Measurements from ENCODE around the gene CCDC9B.

DNA sequence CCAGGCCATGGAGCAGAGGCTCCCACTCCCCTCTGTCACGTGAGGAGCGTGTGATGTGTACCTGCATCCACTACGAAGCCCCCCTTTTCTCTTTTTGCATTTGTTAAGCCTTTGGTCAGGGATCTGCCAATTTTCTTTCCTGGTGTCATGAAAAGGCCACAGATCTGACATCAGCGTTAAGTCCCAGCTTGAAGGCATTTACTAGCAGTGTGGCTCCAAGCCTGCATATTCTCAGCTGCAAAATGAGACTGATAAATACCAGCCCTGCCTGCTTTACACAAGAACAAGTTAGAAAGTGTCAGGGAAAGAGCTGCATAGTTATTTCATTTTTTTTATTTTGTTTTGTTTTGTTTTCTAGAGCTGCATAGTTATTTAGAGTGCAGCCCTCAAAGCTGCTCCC, 55.6 kb downstream of the CCDC9B start:
- TF ChIP-seq, protein P1, sequence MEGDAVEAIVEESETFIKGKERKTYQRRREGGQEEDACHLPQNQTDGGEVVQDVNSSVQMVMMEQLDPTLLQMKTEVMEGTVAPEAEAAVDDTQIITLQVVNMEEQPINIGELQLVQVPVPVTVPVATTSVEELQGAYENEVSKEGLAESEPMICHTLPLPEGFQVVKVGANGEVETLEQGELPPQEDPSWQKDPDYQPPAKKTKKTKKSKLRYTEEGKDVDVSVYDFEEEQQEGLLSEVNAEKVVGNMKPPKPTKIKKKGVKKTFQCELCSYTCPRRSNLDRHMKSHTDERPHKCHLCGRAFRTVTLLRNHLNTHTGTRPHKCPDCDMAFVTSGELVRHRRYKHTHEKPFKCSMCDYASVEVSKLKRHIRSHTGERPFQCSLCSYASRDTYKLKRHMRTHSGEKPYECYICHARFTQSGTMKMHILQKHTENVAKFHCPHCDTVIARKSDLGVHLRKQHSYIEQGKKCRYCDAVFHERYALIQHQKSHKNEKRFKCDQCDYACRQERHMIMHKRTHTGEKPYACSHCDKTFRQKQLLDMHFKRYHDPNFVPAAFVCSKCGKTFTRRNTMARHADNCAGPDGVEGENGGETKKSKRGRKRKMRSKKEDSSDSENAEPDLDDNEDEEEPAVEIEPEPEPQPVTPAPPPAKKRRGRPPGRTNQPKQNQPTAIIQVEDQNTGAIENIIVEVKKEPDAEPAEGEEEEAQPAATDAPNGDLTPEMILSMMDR (IDR thresholded peaks at IDR 0.05) = no peak
- TF ChIP-seq POLR2A (IDR thresholded peaks at IDR 0.05) = no peak

Measured in esophagus squamous epithelium (tissue), 4 donors.